DMS114 treated with DMSO at 0.1 percent for 48 hours (cell line): ENCODE measurements around the gene CASP10.
A peak's percentile ranks its signal among the peaks of the same experiment; 100 is the strongest.
"Not testable (repeated sequence)": the region's sequence is repeated elsewhere in the genome, so short reads cannot be mapped to it uniquely, and the experiment has no call there.

Source experiments
- DNase-seq: peaks from one replicate; lab custom pipeline; 2025; ENCODE audit not compliant: unreplicated experiment; lab: John Stamatoyannopoulos, UW

Gene CASP10

DNA sequence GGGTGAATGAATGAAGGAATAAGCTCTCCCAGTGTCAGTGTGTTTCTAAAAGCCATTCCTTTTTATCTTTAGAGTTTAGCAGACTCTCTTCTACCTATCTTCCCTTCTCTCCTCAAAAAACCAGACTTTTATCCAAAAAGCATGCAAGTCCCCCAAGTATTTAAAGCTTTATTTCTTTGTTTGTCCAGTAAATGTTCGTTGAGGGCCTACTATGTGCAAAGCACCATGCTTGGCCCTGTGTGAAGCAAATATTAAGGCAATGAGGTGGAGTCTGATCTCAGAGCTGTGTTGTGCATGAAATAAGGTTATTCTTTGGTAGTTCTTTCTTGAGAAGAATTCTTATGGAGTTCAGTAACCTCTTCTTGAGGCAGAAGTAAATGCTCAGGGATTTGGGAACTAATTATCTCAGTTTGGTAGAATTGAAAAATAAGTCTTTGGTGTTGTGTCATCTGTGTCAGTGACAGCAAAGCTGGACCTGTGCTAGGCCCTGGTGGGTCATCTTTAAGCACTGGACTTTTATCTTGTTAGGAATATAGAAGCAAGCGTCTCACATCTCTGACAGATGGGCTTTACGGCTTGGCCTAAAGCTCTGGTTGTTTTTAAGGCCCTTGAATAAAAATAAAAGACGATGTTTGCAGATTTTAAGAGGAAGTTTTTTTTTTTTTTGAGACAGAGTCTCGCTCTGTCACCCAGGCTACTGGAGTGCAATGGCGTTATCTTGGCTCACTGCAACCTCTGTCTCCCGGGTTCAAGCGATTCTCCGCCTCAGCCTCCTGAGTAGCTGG, 28.1 kb upstream of the CASP10 start:
- DNase-seq: no peak

DNA sequence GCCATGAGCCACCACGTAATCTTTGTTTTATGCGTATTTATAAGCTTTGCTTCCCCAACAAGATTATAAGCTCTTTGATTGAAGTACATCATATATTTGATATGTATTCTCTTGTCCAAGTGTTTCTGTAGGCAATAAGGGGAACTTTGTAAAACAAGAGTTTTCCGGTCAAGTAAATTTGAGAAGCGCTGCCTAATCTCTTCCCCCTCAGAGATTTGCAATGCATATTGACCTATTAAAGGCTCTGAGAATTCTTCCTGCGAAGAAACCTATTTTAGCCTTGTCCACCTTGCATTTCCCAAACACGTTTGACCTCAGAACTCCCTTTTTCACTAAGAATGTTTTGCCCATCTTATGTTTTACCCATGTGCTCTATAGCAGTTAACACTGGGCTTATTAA, 26.9 kb upstream of the CASP10 start:
- DNase-seq: no peak

DNA sequence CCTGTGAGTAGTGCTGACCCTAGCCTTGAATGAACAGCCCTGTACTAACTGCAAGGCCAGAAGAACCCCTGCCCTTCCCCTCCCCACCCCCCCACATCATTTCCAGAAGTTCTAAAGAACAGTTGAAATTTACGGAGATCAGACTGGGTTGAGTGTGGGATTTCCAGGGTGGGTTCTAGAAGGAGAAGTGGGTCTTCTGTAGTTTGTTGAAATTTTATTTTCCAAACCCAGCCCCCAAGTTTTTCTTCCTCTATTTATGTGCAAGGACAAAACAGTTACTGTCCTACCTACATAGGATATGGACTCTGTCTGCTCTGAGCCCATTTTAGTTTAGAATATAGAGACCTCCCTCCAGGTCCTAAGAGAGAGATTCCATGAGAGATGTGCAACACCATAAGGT, 26.3 kb upstream of the CASP10 start:
- DNase-seq: no peak

DNA sequence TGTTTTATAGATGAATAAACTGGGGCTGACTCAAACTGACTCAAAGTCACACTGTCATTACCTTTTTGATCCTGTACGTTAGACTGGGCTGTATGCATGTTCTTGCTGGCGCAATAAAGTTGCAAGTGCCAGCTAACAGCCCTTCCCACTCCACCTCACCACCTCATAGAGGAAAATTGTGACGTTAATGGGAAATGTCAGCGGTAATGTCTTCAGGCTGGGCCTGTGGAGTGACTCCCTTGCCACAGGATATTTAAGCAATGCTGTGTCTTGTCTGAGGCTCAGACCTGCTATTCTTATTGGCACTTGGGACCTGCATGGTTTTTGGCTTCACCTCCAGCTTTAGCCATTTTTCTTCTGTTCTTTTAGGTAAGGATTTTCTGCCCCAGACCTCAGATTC, 25.2 kb upstream of the CASP10 start:
- DNase-seq: no peak

DNA sequence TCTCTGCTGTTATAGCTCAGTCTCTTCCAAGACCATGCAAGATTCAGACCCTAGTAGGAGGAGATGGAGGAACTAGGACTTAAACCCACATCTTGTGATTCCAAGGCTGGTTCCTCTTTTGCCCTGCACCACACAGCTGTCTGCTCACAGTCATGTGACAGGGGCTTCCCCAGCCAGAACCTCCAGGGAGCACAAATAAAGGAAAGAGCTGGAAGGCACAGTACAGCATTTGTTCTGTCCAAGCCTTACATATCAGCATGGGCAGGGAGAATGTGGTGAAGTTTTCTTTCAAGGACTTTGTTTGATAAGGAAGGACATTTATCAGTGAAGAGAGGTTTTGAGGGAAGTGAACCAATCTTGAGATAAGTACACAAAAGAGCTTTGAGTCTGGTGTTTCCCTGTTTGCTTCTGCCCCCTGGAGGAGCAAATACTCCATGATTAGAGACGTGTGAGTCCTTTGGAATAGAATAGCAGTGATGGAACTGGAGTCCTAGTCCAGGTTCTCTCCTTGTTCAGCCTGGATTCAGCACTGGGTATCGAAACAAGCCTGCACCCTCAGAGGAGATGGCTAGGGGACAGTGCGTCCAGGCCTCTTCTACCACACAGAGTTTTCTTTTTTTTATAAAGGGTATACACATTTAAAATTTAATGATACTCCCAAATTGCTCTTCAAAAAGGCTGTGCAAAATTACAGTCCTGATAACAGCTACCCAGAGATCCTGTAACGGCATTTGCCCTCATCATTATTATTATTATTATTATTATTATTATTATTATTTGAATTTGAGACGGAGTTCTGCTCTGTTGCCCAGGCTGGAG, 24.6 kb upstream of the CASP10 start:
- peak; percentile 42 for DNase-seq

DNA sequence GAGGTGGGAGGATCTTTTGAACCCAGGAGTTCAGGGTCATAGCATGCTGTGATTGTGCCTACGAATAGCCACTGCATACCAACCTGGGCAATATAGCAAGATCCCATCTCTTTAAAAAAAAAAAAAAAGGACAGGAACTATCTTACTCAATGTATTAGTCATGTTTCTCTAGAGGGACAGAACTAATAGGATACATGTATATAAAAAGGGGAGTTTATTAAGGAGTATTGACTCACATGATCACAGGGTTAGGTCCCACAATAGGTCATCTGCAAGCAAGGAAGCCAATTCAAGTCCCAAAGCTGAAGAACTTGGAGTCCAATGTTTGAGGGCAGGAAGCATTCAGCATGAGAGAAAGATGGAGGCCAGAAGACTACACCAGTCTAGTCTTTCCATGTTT, 18.8 kb upstream of the CASP10 start:
- no peak for DNase-seq

DNA sequence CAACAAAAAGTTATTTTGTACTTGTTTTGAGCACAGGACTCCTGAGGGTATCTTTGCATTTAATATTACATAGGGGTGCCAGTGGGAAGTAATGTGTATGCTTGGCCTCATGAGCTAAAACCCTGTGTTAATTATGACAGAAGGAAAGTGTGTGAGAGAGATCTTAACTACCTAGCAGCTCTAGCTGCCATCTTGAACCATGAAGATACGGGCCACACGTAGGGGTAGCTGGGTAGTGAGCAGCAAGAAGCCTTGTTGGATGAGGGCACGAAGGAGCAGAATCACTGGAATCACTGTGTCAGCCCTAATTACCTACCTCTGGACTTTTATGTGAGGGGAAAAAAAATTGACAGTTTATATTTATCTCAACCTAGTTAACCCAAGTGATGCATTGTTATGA, 15.4 kb upstream of the CASP10 start:
- DNase-seq: no peak

DNA sequence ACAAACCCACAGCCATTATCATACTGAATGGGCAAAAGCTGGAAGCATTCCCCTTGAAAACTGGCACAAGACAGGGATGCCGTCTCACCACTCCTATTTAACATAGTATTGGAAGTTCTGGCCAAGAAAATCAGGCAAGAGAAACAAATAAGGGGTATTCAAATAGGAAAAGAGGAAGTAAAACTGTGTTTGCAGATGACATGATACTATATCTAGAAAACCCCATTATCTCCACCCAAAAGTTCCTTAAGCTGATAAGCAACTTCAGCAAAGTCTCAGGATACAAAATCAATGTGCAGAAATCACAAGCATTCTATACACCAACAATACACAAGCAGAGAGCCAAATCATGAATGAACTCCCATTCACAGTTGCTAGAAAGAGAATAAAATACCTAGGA, 14.4 kb upstream of the CASP10 start:
- DNase-seq: not testable (repeated sequence)

DNA sequence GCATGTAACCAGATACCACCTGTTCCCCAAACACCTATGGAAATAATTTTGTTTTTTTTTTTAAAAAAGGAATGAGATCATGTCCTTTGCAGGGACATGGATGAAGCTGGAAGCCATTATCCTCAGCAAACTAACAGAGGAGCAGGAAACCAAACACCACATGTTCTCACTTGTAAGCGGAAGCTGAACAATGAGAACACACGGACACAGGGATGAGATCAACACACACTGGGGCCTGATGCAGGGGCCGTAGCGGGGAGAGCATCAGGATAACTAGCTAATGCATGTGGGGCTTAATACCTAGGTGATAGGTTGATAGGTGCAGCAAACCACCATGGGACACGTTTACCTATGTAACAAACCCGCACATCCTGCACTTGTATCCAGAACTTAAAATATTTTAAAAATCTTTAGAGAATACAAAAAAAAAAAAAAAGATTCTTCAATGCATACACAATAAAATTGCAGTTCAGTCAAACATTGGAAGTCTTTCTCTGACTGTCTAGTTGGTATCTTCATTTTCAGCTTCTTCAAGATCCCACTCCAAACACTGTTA, 11.6 kb upstream of the CASP10 start:
- DNase-seq: no peak

DNA sequence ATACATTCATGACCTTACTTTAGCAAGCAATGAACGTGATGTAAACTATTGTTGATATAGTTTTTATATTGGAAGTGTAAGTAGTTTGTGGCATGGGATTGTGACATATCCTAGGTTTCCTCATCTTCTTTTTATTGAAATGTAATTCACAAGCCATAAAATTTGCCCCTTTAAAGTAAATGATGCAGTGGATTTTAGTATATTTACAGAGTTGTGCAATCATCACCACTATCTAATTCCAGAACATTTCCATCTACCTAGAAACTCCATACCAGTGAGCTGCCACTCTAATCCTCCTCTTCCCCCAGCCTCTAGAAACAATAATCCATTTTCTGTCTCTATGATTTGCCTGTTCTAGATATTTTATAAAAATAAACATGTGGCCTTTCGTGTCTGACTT, 10.7 kb upstream of the CASP10 start:
- DNase-seq: no peak

DNA sequence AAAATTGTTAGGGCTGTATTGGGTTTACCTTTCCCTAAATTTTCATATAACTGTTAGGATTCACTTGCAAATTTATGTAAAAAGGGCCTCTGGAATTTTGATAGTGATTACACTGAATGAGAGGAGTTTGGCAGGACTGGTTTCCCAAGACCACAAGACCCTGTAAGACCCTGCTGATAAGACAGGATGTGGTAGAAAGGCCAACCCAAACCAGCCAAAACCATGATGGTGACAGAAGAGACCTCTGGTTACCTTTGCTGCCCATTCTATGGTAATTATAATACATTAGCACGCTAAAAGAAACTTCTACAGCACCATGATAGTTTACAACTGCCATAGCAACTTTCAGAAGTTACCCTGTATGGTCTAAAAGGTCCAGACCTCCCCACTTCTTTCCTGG, 8.3 kb upstream of the CASP10 start:
- no peak for DNase-seq

DNA sequence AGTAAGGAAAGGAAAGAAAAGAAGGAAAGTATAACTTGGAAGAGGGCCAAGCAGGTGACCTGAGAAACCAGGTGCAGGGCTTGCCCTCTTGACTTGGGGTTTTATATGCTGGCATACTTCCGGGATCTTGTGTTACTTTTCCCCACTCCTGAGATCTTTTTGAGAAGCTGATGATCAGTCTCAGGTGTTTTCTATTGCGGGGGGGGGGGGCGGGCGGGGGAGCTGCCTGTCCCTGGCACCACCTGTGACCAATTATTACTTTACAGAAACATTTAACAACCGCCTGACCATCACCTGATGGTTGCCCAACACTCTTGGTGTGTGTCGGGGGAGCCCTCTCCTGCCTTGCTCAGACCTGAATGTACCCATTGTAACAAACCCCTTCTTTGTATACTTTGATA, 6.9 kb upstream of the CASP10 start:
- DNase-seq: no peak

DNA sequence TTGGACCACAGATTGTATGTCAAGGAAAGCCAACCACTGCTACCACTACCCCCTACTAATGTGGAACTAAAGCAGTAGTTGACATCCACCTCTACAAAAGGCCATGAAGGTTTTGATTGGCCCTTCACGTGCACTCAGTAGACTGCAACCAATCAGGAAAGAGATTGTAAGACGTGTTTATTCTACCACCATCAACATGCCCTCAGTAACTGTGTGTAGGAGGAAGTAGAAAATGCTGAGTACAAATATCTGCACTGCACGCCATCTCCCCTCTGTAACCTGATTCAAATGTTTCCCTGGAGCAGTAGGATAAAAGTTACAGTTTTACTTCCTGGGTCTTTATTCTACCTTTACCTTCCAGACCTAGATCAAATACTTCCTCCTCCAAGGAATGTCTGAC, 2.9 kb upstream of the CASP10 start:
- DNase-seq: no peak

DNA sequence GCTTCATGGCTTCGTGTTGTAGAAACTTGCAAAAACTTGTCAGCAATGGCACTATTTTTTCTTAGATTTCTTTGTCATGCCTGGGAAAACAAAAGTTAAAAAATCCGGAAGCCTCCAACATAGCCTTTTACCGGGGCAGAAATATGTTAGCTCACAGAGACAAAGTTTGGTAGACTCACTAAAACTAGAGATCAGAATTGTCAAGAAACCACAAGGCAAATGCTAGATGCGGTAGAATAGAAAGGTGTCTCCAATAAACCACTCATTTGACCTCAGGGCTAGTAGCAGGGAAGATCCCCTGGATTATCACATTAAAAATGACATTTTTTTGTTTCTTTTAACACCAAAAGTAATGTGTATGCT, 405 bp downstream of the CASP10 start:
- DNase-seq: no peak

DNA sequence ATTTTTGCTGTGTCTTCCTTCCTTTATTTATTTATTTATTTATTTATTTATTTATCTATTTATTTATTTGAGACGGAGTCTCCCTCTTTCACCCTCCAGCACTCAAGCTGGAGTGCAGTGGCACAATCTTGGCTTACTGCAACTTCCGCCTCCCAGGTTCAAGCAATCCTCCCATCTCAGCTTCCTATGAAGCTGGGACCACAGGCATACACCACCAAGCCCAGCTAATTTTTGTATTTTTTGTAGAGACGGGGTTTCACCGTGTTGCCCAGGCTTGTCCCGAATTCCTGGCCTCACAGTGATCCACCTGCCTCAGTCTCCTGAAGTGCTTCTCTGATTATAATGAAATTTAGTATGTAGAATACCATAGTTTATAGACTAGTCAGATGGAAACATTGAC, 894 bp downstream of the CASP10 start:
- not testable (repeated sequence) for DNase-seq

DNA sequence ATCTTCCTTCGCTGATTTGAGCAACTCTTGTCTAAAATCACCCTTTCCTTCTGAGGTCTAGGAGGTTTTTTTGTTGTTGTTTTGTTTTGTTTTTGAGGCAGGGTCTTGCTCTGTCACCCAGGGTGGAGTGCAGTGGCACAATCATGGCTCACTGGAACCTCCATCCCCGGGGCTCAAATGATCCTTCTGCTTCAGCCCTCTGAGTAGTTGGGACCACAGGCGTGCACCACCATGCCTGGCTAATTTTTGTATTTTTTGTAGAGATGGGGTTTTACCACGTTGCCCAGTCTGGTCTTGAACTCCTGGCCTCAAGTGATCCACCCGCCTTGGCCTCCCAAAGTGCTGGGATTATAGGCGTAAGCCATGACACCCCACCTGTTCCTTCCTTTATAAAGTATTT, 1.3 kb downstream of the CASP10 start:
- DNase-seq: not testable (repeated sequence)

DNA sequence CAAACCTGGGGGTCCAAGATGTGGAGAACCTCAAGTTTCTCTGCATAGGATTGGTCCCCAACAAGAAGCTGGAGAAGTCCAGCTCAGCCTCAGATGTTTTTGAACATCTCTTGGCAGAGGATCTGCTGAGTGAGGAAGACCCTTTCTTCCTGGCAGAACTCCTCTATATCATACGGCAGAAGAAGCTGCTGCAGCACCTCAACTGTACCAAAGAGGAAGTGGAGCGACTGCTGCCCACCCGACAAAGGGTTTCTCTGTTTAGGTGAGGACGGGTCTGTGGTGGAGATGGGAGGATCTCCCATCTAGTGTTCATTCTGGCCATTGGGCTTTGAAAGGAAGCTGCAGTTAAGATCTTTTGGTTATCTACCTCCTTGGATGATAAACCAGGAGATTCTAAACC, 2.9 kb downstream of the CASP10 start:
- no peak for DNase-seq

DNA sequence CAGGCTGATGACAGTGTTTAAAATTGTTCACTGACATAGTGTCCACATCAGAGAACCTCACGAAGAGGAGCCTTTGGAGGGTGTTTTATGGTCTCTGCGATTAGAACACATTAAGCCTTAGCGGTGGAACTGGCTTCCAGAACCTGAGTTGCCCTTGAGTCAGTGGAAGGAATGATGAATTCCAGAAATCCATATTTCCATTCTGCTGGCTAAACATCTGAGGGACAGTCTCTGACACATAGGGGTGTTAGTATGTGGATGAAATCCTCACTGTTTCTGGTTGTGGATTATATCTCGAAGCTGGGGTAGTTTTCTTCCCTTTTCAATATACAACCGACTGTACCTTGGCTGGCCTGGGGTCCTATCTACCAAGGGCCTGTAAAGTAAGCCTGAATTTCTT, 4.0 kb downstream of the CASP10 start:
- no peak for DNase-seq

DNA sequence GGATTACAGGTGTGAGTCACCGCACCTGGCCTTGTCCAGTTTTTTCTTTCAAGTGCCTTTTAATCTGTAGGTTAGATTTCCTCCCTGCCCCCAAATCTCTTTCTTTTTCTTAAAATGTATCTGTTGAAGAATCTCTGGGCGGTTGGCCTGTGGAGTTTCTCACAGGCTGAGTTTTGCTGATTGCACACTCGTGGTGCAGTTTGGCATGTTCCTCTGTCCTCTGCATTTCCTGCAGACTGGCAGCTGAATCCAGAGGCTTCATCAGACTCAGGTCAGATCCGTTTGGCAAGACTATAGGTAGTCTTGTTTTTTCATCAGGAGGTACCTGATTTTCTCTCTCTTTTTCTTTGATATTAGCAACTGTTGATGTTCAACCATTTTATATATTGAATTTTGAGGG, 5.5 kb downstream of the CASP10 start:
- no peak for DNase-seq

DNA sequence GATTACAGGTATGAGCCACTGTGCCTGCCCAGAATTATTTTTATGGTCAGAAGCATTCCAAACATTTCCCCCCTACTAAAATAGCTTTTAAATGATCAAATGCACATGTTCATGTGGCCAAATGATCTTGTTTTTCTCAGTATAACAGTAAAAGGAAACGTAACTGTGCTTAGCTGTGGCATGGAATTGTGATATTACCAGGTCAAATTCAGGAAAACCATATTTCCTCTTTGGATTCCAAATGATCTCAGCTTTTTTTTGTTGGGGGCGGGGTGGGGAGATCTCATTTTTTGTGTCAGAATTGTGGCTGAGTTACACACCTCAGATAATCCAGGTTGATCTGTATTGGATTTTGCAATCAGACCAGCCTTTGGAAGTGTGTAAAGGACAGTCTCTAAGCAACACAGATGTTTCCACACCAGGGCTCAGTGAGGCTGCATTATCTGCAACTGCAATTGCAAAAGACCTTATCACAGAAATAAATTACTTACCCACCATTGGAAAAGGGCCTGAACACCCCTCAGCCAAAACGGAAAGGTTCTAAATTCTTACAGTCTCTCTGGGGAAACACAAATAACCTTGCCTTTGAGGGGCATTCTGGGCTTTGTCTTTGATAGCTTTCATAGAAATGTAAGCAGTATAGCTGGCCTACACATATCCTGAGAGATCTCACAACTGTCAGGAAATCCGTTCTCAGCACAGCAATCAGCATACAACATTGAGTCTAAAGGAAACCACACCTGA, 8.4 kb downstream of the CASP10 start:
- DNase-seq: no peak

DNA sequence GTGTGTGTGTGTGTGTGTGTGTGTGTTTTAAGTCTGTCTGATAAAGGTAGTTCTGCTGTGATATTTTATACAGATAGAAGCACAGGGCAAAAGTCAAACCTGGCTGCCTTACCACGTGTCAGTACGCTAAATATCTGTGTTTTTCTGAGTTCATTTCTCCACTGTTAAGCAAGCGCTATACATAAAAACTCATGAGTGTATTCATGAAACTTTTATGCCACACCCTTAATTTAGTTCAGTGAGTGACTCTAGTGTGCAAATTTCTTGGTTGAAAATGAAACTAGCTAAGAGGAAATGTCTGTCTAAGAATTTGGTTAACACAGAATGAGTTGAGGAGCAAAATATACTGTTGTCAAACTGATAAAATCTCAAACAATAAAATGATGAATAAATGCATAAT, 11.2 kb downstream of the CASP10 start:
- DNase-seq: no peak

DNA sequence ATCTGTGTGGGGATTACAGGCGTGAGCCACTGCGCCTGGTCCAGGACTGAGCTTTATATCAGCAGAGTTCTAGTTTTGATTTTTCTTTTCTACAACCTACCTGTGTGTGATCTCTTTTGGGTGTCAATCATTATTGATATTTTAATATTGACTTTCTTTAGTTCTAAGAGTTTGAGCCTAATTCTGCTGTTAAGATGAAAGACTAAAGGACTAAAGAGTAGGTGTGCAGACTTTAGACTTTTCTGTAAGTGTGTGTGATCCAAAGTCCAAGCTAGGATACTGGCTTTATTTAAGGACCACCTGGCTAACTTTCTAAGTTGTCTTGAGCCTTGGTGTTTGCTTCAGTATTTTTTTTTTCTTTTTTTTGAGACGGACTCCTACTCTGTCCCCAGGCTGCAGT, 12.4 kb downstream of the CASP10 start:
- DNase-seq: no peak
